HepG2 (cell line): Measurements from ENCODE around the gene IL11RA. TPM values are rescaled to one million over a fixed set of nuclear protein-coding genes. Genes with fewer than 3 reads are reported as not detected.

Experiments used
- ARID2 ChIP-seq: sonication (generic); formaldehyde crosslinking; IDR thresholded peaks from 2 replicates; pipeline ENCODE4 v1.8.1; 2022; ENCODE audit warnings: mild to moderate bottlenecking, missing genetic modification reagents, borderline replicate concordance
- ATF6 ChIP-seq: sonication (generic); formaldehyde crosslinking; conservative IDR thresholded peaks from 2 replicates; pipeline ENCODE4 v1.4.0; 2020; ENCODE audit warnings: missing genetic modification reagents
- BCL3 ChIP-seq: sonication (generic); formaldehyde crosslinking; IDR thresholded peaks from 2 replicates; pipeline ENCODE4 v1.5.1; 2020; ENCODE audit warnings: mild to moderate bottlenecking, missing genetic modification reagents, moderate library complexity
- CBX1 ChIP-seq: IDR thresholded peaks from one replicate; pipeline ENCODE4 v1.6.1; 2016; ENCODE audit warnings: antibody characterized with exemption, low read depth
- CCDC6 ChIP-seq: sonication (generic); formaldehyde crosslinking; IDR thresholded peaks from 2 replicates; pipeline ENCODE4 v1.8.1; 2022; ENCODE audit warnings: mild to moderate bottlenecking, missing genetic modification reagents, moderate library complexity
- DDIT3 ChIP-seq: sonication (generic); formaldehyde crosslinking; IDR thresholded peaks from 2 replicates; pipeline ENCODE4 v1.4.0; 2020; ENCODE audit warnings: mild to moderate bottlenecking, missing genetic modification reagents
- EHMT2 ChIP-seq: fragments of 200-600 bp; sonication (generic); IDR thresholded peaks from 2 replicates; pipeline ENCODE4 v1.7.0; 2017; ENCODE audit warnings: antibody characterized with exemption, low read depth, low read length, borderline replicate concordance
- GABPB1 ChIP-seq: IDR thresholded peaks from 2 replicates; pipeline ENCODE4 v1.6.1; 2016; ENCODE audit warnings: mild to moderate bottlenecking, missing genetic modification reagents, moderate library complexity, missing compliant biosample characterization
- HNF4G ChIP-seq, 2 experiments: sonication (generic) in 1 of 2; formaldehyde crosslinking in 1 of 2; IDR thresholded peaks; 2 replicates each; pipeline versions ENCODE4 v1.4.0 to v1.6.1; 2011 to 2020; ENCODE audit warnings: borderline replicate concordance in 2 of 2, low read depth in 2 of 2, mild to moderate bottlenecking in 2 of 2, low read length in 1 of 2, missing genetic modification reagents in 1 of 2, moderate library complexity in 1 of 2
- HOXA3 ChIP-seq: sonication (generic); formaldehyde crosslinking; IDR thresholded peaks from 2 replicates; pipeline ENCODE4 v1.5.0; 2020; ENCODE audit warnings: missing genetic modification reagents
- HOXA5 ChIP-seq: sonication (generic); formaldehyde crosslinking; IDR thresholded peaks from 2 replicates; pipeline ENCODE4 v1.4.0; 2020; ENCODE audit warnings: missing genetic modification reagents
- NR2F2 ChIP-seq: IDR thresholded peaks from 2 replicates; pipeline ENCODE4 v1.6.1; 2012; ENCODE audit warnings: low read depth, inconsistent platforms, borderline replicate concordance
- PITX1 ChIP-seq: sonication (generic); formaldehyde crosslinking; IDR thresholded peaks from 2 replicates; pipeline ENCODE4 v1.5.1; 2020; ENCODE audit warnings: mild to moderate bottlenecking, missing genetic modification reagents
- PRMT3 ChIP-seq: sonication (generic); formaldehyde crosslinking; IDR thresholded peaks from 2 replicates; pipeline ENCODE4 v1.8.1; 2022; ENCODE audit warnings: low read depth, mild to moderate bottlenecking, moderate library complexity, missing genetic modification reagents, borderline replicate concordance
- REPIN1 ChIP-seq: sonication (generic); formaldehyde crosslinking; IDR thresholded peaks from 2 replicates; pipeline ENCODE4 v1.8.0; 2022; ENCODE audit warnings: missing genetic modification reagents, low read depth, mild to moderate bottlenecking, borderline replicate concordance
- TCF7 ChIP-seq: sonication (generic); IDR thresholded peaks from 2 replicates; pipeline ENCODE4 v1.6.1; 2016; ENCODE audit warnings: antibody characterized with exemption, low read depth
- ZBTB14 ChIP-seq: sonication (generic); formaldehyde crosslinking; IDR thresholded peaks from 2 replicates; pipeline ENCODE4 v1.4.0; 2020; ENCODE audit warnings: missing genetic modification reagents
- ZBTB21 ChIP-seq: sonication (generic); formaldehyde crosslinking; IDR thresholded peaks from 2 replicates; pipeline ENCODE4 v1.4.0; 2020; ENCODE audit warnings: missing genetic modification reagents
- ZBTB43 ChIP-seq: sonication (generic); formaldehyde crosslinking; conservative IDR thresholded peaks from 2 replicates; pipeline ENCODE4 v1.4.0; 2020; ENCODE audit warnings: missing genetic modification reagents
- ZNF274 ChIP-seq: sonication (generic); formaldehyde crosslinking; IDR thresholded peaks from 2 replicates; pipeline ENCODE4 v1.5.1; 2020; ENCODE audit warnings: mild to moderate bottlenecking, missing genetic modification reagents
- ZNF557 ChIP-seq: sonication (generic); formaldehyde crosslinking; IDR thresholded peaks from 2 replicates; pipeline ENCODE4 v1.4.0; 2020; ENCODE audit warnings: missing genetic modification reagents
- polyA plus RNA-seq, 8 experiments: library from polyadenylated mRNA; depleted of rRNA in 3 of 8; stranded (reverse) in 7 of 8; unstranded in 1 of 8; fragments of >200 nt; fragmentation: Illumina TruSeq in 4 of 8; extraction: Trizol in 4 of 8; gene quantifications; 2 replicates each; pipeline versions ENCODE4 v1.2.1 to v1.2.3, GENCODE V29; 2011 to 2016; ENCODE audit warnings: low read depth in 4 of 8, missing spikeins in 1 of 8, mixed read lengths in 1 of 8; ENCODE audit not compliant: insufficient read depth in 1 of 8
- total RNA-seq, 5 experiments: library from RNA; depleted of rRNA; stranded (reverse); fragments of >200 nt; fragmentation: Illumina TruSeq; extraction: Trizol; gene quantifications; 2 replicates each; pipeline ENCODE4 v1.2.3, GENCODE V29; 2016; ENCODE audit warnings: low read depth in 1 of 5

IL11RA gene
- total and polyA plus RNA-seq, 2 of the 13 experiments (the other 11 are each of a cell fraction or from before 2014, with no cell fraction given): 2.0 to 4.2 TPM

- TF ChIP-seq ZBTB43 (CRISPR knock-in tag): no peak
- no peak for TF ChIP-seq ARID2 (CRISPR knock-in tag)
- TF ChIP-seq ATF6 (CRISPR knock-in tag): no peak
- no peak for TF ChIP-seq ZBTB21
- TF ChIP-seq HOXA3: peak; percentile 33; the same call in 1 of the 2 replicates
- no peak for TF ChIP-seq EHMT2
- no peak for TF ChIP-seq ZNF557 (CRISPR knock-in tag)
- TF ChIP-seq PITX1 (CRISPR knock-in tag): peak; percentile 45; the same call in 1 of the 2 replicates
- TF ChIP-seq ZNF274 (CRISPR knock-in tag): no peak
- TF ChIP-seq CBX1: no peak
- no peak for TF ChIP-seq HOXA5 (CRISPR knock-in tag)
- TF ChIP-seq ZBTB14 (CRISPR knock-in tag): no peak
- 0 out of 2 replicates have a peak, but pooled peaks have one; percentile 55 for TF ChIP-seq REPIN1 (CRISPR knock-in tag)
- TF ChIP-seq BCL3 (CRISPR knock-in tag): no peak
- peak; percentile 90 for TF ChIP-seq NR2F2
- TF ChIP-seq CCDC6: no peak
- no peak for TF ChIP-seq TCF7
- TF ChIP-seq HNF4G (IDR thresholded peaks at IDR 0.05; ENCODE audit: borderline replicate concordance, low read depth, low read length): peak; percentile 81
- TF ChIP-seq HNF4G (CRISPR knock-in tag; IDR thresholded peaks at IDR 0.05; ENCODE audit: borderline replicate concordance, low read depth): peak; percentile 52; the same call in 1 of the 2 replicates
- no peak for TF ChIP-seq PRMT3
- no peak for TF ChIP-seq DDIT3 (CRISPR knock-in tag)
- no peak; the same call in 1 of the 2 replicates for TF ChIP-seq GABPB1 (CRISPR knock-in tag)
Observed at GRCh38 chr9:34688329-34689115, 36.5 kb downstream of the IL11RA start (continued).
